HFF-Myc (cell line): ENCODE measurements around the gene TM4SF18.
"Not testable (repeated sequence)": the region's sequence is repeated elsewhere in the genome, so short reads cannot be mapped to it uniquely, and the experiment has no call there.

Experiments used
- DNase-seq: peaks from one replicate; pipeline ENCODE4 v3.0.0-alpha.2; 2011; ENCODE audit warnings: low read depth; ENCODE audit errors: extremely low read depth
- H3K4me3 ChIP-seq: replicated peaks from 2 replicates; pipeline ENCODE4 v1.5.1; 2011; ENCODE audit warnings: low read depth, mild to moderate bottlenecking, control low read depth, low read length
- TF ChIP-seq, protein P1 (sequence below): IDR thresholded peaks from 2 replicates; pipeline ENCODE4 v1.5.1; 2012; ENCODE audit warnings: mild to moderate bottlenecking, low read depth, low read length, control low read depth; ENCODE audit errors: missing control alignments

The TM4SF18 gene, protein sequence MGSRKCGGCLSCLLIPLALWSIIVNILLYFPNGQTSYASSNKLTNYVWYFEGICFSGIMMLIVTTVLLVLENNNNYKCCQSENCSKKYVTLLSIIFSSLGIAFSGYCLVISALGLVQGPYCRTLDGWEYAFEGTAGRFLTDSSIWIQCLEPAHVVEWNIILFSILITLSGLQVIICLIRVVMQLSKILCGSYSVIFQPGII

DNA sequence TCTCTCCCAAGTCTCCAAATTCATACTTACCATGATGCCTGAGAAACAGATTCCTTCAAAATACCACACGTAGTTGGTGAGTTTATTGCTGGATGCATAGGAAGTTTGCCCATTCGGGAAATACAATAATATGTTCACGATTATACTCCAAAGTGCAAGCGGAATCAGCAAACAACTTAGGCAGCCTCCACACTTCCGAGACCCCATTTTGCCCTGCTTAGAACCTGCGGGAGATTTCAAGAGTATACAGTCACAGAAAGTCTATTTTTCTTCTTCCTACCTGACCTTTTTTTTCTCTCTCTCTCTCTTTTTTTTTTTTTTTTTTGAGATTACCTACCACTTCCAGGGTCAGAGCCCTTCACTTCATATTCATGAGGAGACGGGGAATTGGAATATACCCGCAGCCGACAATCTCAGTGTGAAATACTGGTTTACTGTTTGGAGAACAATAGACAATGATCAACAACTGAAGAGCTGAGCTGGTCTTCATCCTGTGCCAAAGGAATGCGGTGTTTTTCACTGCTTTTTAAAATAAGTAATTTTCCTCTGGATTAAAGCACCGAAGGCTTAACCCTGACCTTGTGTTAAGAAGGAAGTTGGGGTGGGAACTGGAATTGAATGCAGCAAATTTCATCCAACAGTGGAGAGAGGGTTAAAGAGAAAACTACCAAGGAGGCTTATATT, at the start of gene TM4SF18:
Gene TM4SF18 (minus strand): TSS at position 461 of the 684 bp plus-strand sequence. CDS start 254 bp downstream, at position 207.
- TF ChIP-seq, protein P1, sequence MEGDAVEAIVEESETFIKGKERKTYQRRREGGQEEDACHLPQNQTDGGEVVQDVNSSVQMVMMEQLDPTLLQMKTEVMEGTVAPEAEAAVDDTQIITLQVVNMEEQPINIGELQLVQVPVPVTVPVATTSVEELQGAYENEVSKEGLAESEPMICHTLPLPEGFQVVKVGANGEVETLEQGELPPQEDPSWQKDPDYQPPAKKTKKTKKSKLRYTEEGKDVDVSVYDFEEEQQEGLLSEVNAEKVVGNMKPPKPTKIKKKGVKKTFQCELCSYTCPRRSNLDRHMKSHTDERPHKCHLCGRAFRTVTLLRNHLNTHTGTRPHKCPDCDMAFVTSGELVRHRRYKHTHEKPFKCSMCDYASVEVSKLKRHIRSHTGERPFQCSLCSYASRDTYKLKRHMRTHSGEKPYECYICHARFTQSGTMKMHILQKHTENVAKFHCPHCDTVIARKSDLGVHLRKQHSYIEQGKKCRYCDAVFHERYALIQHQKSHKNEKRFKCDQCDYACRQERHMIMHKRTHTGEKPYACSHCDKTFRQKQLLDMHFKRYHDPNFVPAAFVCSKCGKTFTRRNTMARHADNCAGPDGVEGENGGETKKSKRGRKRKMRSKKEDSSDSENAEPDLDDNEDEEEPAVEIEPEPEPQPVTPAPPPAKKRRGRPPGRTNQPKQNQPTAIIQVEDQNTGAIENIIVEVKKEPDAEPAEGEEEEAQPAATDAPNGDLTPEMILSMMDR = no peak
- no peak within 1 kb of the TSS for H3K4me3 ChIP-seq
- DNase-seq = no peak

DNA sequence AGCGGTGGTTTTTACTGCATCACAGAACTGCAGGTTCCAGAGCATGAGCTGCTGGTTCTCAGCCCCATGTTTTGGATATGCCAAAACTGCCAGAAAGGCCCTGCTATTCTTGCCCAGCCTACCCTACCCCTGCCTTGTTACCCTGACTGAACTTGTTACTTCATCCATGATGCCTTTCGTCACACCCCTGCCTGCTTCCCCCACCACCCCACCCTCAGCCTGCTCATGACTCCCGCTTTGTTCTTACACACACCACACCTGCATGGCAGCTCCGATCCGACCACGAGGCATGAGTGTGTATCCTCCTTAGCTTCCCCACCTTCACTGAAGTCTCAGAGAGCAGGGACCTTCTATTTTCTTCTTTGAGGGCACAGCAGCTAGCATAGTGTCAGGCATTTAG, 49.1 kb upstream of the TM4SF18 start:
- DNase-seq = no peak
- H3K4me3 ChIP-seq = no peak overlapping the region
- TF ChIP-seq, protein P1 = no peak

DNA sequence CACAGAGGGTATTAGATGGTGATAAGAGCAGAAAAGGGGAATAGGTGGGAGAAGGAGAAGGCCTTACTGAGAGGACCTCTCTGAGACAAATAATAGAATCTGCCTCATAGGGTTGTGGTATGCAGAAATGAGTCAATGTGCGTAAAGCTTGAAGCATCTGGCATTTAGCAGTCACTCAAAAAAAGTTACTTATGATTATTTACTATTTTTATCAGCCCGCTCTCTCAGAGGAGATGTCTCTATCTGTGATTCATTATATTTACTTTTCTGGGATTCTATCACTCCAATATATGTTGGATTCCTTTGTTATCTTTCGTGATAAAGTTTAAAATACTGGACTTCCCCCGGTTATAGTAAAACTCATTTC, 48.6 kb upstream of the TM4SF18 start:
- H3K4me3 ChIP-seq = no peak overlapping the region
- no peak for DNase-seq
- TF ChIP-seq, protein P1 = no peak

- DNase-seq = no peak
- TF ChIP-seq, protein P1 = no peak
- H3K4me3 ChIP-seq = no peak overlapping the region
Observed at GRCh38 chr3:149381173-149382100, 48.0 kb upstream of the TM4SF18 start.

- H3K4me3 ChIP-seq, DNase-seq: not testable (repeated sequence)
Observed at GRCh38 chr3:149380220-149380619, 46.8 kb upstream of the TM4SF18 start.

- TF ChIP-seq, protein P1 = no peak
- DNase-seq = no peak
- H3K4me3 ChIP-seq = no peak overlapping the region
Observed at GRCh38 chr3:149378478-149379309, 45.3 kb upstream of the TM4SF18 start.
